Omental fat pad (tissue), 4 donors: ENCODE results near the gene NDUFA6. TPM values are rescaled to one million over a fixed set of nuclear protein-coding genes. Genes with fewer than 3 reads are reported as not detected.
"Not testable (repeated sequence)": the region's sequence is repeated elsewhere in the genome, so short reads cannot be mapped to it uniquely, and the experiment has no call there.

Source experiments
- ATAC-seq: fragments of 150-250 bp; one replicate; pipeline ENCODE4 v1.9.1; 2016; ENCODE audit warnings: mild to moderate bottlenecking, moderate library complexity; ENCODE audit not compliant: low FRiP score
- DNase-seq: peaks from one replicate; pipeline ENCODE4 v3.0.0-alpha.2; 2019; ENCODE audit warnings: low spot score
- CTCF ChIP-seq, 3 donors: fragments of 450-650 bp; IDR thresholded peaks; one replicate each; pipeline ENCODE4 v1.5.1; 2016 to 2017; ENCODE audit warnings: antibody characterized with exemption in 3 of 3, mild to moderate bottlenecking in 3 of 3, moderate library complexity in 2 of 3
- total RNA-seq, 4 donors: library from RNA; depleted of rRNA; stranded (reverse); fragments of >200 nt; gene quantifications; one replicate each; pipeline ENCODE4 v1.1.0, GENCODE V29; 2016

Gene NDUFA6
- total RNA-seq, 4 donors from 2014 or later = 55.5 to 59.3 (median 57.7) TPM

- no peak for TF ChIP-seq CTCF (IDR thresholded peaks at IDR 0.05)
- ATAC-seq (no peak), DNase-seq (no peak)
Observed at GRCh38 chr22:42114721-42115120, 24.1 kb upstream of the NDUFA6 start.

GRCh38 chr22:42112793-42113192 is 22.2 kb upstream of the NDUFA6 start:
- ATAC-seq, DNase-seq: not testable (repeated sequence)

GRCh38 chr22:42111798-42112197 is 21.2 kb upstream of the NDUFA6 start:
- DNase-seq (no peak), ATAC-seq (no peak)
- TF ChIP-seq CTCF (IDR thresholded peaks at IDR 0.05) = no peak

- DNase-seq (no peak), ATAC-seq (no peak)
- TF ChIP-seq CTCF (IDR thresholded peaks at IDR 0.05) = no peak
Observed at GRCh38 chr22:42108848-42109247, 18.3 kb upstream of the NDUFA6 start.

GRCh38 chr22:42104332-42104860 is 13.8 kb upstream of the NDUFA6 start:
- ATAC-seq, DNase-seq: not testable (repeated sequence)

GRCh38 chr22:42101199-42101598 is 10.6 kb upstream of the NDUFA6 start:
- DNase-seq = no peak
- no peak for TF ChIP-seq CTCF (IDR thresholded peaks at IDR 0.05)
- no peak for ATAC-seq

GRCh38 chr22:42091455-42091782 is 847 bp upstream of the NDUFA6 start:
- DNase-seq (no peak), ATAC-seq (no peak)
- no peak for TF ChIP-seq CTCF (IDR thresholded peaks at IDR 0.05)

- ATAC-seq (no peak), DNase-seq (no peak)
- no peak for TF ChIP-seq CTCF (IDR thresholded peaks at IDR 0.05)
Observed at GRCh38 chr22:42086051-42086450, 4.5 kb downstream of the NDUFA6 start.
